Keratinocyte (primary cell): ENCODE data around the gene BBS10. TPM values are rescaled to one million over a fixed set of nuclear protein-coding genes. Genes with fewer than 3 reads are reported as not detected.

Source experiments
- DNase-seq: peaks from one replicate; pipeline ENCODE4 v3.0.0-alpha.2; 2011; ENCODE audit warnings: low read depth, missing footprints, low spot score
- FAIRE-seq: peaks from 2 replicates; lab custom pipeline; 2011; peaks lifted over from hg19 to GRCh38; lab: Jason Lieb, UNC
- H2AFZ ChIP-seq: 2 replicates; pipeline ENCODE4 v1.6.0; 2012; ENCODE audit warnings: low read length, control low read depth, inconsistent platforms; ENCODE audit not compliant: control insufficient read depth
- H3K27ac ChIP-seq: 2 replicates; pipeline ENCODE4 v1.5.1; 2011; ENCODE audit warnings: low read length; ENCODE audit not compliant: control insufficient read depth, insufficient read depth
- H3K27me3 ChIP-seq: 3 replicates; pipeline ENCODE4 v1.6.0; 2011; ENCODE audit warnings: low read length; ENCODE audit not compliant: control insufficient read depth, insufficient read depth; ENCODE audit errors: extremely low read depth
- H3K36me3 ChIP-seq, 2 experiments: 2 replicates in 1 of 2; 3 replicates in 1 of 2; pipeline ENCODE4 v1.5.1; 2011; ENCODE audit warnings: low read length in 2 of 2, mild to moderate bottlenecking in 1 of 2; ENCODE audit not compliant: control insufficient read depth in 2 of 2, insufficient read depth in 2 of 2; ENCODE audit errors: extremely low read depth in 1 of 2
- H3K4me1 ChIP-seq: 3 replicates; pipeline ENCODE4 v1.5.1; 2011; ENCODE audit warnings: low read length; ENCODE audit not compliant: control insufficient read depth, insufficient read depth; ENCODE audit errors: extremely low read depth
- H3K4me2 ChIP-seq: 3 replicates; pipeline ENCODE4 v1.6.0; 2011; ENCODE audit warnings: low read depth, low read length; ENCODE audit not compliant: control insufficient read depth, insufficient read depth; ENCODE audit errors: extremely low read depth
- H3K4me3 ChIP-seq, 3 experiments: fragments of 200-600 bp in 1 of 3; sonication (generic) in 1 of 3; 2 replicates in 2 of 3; 3 replicates in 1 of 3; pipeline ENCODE4 v1.5.1; 2011 to 2016; ENCODE audit warnings: low read length in 3 of 3, mild to moderate bottlenecking in 3 of 3, control low read depth in 2 of 3, inconsistent platforms in 1 of 3, low read depth in 1 of 3, mixed read lengths in 1 of 3, mixed run types in 1 of 3, moderate library complexity in 1 of 3; ENCODE audit not compliant: control insufficient read depth in 2 of 3, insufficient read depth in 2 of 3; ENCODE audit errors: extremely low read depth in 1 of 3
- H3K79me2 ChIP-seq: 2 replicates; pipeline ENCODE4 v1.6.0; 2012; ENCODE audit warnings: low read length; ENCODE audit not compliant: control insufficient read depth, insufficient read depth
- H3K9ac ChIP-seq: 3 replicates; pipeline ENCODE4 v1.6.0; 2011; ENCODE audit warnings: low read length; ENCODE audit not compliant: control insufficient read depth, insufficient read depth; ENCODE audit errors: extremely low read depth
- H3K9me1 ChIP-seq: 3 replicates; pipeline ENCODE4 v1.6.0; 2011; ENCODE audit warnings: low read length; ENCODE audit not compliant: control insufficient read depth, insufficient read depth; ENCODE audit errors: extremely low read depth
- H3K9me3 ChIP-seq: 2 replicates; pipeline ENCODE4 v1.5.1; 2012; ENCODE audit warnings: low read depth, low read length; ENCODE audit not compliant: control insufficient read depth
- H4K20me1 ChIP-seq: 3 replicates; pipeline ENCODE4 v1.6.0; 2011; ENCODE audit warnings: low read length; ENCODE audit not compliant: control insufficient read depth, insufficient read depth; ENCODE audit errors: extremely low read depth
- CTCF ChIP-seq, 3 experiments: IDR thresholded peaks in 1 of 3; conservative IDR thresholded peaks in 1 of 3; optimal IDR thresholded peaks in 1 of 3; 2 replicates in 2 of 3; 3 replicates in 1 of 3; pipeline versions ENCODE3 to v1.5.1; 2011; ENCODE audit warnings: low read length in 3 of 3, mild to moderate bottlenecking in 3 of 3, moderate library complexity in 2 of 3, control low read depth in 1 of 3, inconsistent platforms in 1 of 3; ENCODE audit not compliant: insufficient read depth in 2 of 3; ENCODE audit errors: extremely low read depth in 1 of 3
- EZH2 ChIP-seq: IDR thresholded peaks from one replicate; pipeline ENCODE4 v1.6.1; 2012; ENCODE audit warnings: inconsistent platforms, mild to moderate bottlenecking, low read length, moderate library complexity
- dilution Hi-C: fragments of 300-500 bp; cut with MboI; formaldehyde crosslinking; loops from one replicate; pipeline ENCODE4 v1.7.0; 2020; ENCODE audit warnings: low sequenced_read_pairs; ENCODE audit not compliant: extremely low pct_ligation_motif_present
- polyA plus RNA-seq, 5 experiments: library from polyadenylated mRNA; depleted of rRNA in 3 of 5; stranded (reverse) in 3 of 5; stranded (forward) in 1 of 5; unstranded in 1 of 5; fragments of >200 nt; gene quantifications; 1 replicate in 1 of 5; 2 replicates in 3 of 5; 3 replicates in 1 of 5; pipeline versions ENCODE4 v1.2.1 to v1.2.3, GENCODE V29; 2011 to 2012; ENCODE audit warnings: missing spikeins in 2 of 5, low read depth in 1 of 5, low replicate concordance in 1 of 5

BBS10 gene
- polyA plus RNA-seq, 1 donor (not counting 4 experiments of a cell fraction or from before 2014, with no cell fraction given) = 11.5 TPM

- TF ChIP-seq CTCF (optimal IDR thresholded peaks at IDR 0.05 in 1 of 3, IDR thresholded peaks at IDR 0.05 in 1 of 3, conservative IDR thresholded peaks at IDR 0.05 in 1 of 3; ENCODE audit: extremely low read depth in 1 of 3, insufficient read depth in 2 of 3, low read length in 3 of 3) = no peak
- TF ChIP-seq EZH2 = no peak
- H3K4me1 ChIP-seq = no peaks in the 10 kb centered on the region
- no peak overlapping the region for H3K27ac ChIP-seq
- H3K9me3 ChIP-seq = no peaks in the 10 kb centered on the region
- DNase-seq = no peak
- no peak overlapping the region for H2AFZ ChIP-seq
- H3K4me3 ChIP-seq = no peak overlapping the region
- no peaks in the 10 kb centered on the region for H3K9me1 ChIP-seq
- no peak overlapping the region for H3K4me2 ChIP-seq
- no peaks in the 10 kb centered on the region for H4K20me1 ChIP-seq
- no peak overlapping the region for H3K9ac ChIP-seq
- dilution Hi-C loops = no loop called here
- H3K27me3 ChIP-seq = no peaks in the 10 kb centered on the region
- peaks cover 0 to 3% of the 10 kb centered on the region in 2 experiments for H3K36me3 ChIP-seq
- H3K79me2 ChIP-seq = no peaks in the 10 kb centered on the region
- FAIRE-seq = no peak
Measured at GRCh38 chr12:76303365-76303764, 44.9 kb downstream of the BBS10 start.

GRCh38 chr12:76300297-76300665, 47.9 kb downstream of the BBS10 start:
- Histone ChIP-seq H2AFZ (no peak overlapping the region), H3K27ac (no peak overlapping the region), H3K9me1 (no peaks in the 10 kb centered on the region), H4K20me1 (no peaks in the 10 kb centered on the region), H3K27me3 (no peaks in the 10 kb centered on the region), H3K4me2 (no peak overlapping the region), H3K9me3 (no peaks in the 10 kb centered on the region), H3K36me3 (peaks cover 0 to 3% of the 10 kb centered on the region in 2 experiments), H3K4me1 (no peaks in the 10 kb centered on the region), H3K79me2 (no peaks in the 10 kb centered on the region), H3K4me3 (no peak overlapping the region), H3K9ac (no peak overlapping the region)
- dilution Hi-C loops = no loop called here
- FAIRE-seq (no peak), DNase-seq (no peak)
- TF ChIP-seq EZH2 (no peak), CTCF (optimal IDR thresholded peaks at IDR 0.05 in 1 of 3, IDR thresholded peaks at IDR 0.05 in 1 of 3, conservative IDR thresholded peaks at IDR 0.05 in 1 of 3; ENCODE audit: extremely low read depth in 1 of 3, insufficient read depth in 2 of 3, low read length in 3 of 3) (no peak)
